ENCODE results near the gene AMBRA1.

Gene AMBRA1

DNA sequence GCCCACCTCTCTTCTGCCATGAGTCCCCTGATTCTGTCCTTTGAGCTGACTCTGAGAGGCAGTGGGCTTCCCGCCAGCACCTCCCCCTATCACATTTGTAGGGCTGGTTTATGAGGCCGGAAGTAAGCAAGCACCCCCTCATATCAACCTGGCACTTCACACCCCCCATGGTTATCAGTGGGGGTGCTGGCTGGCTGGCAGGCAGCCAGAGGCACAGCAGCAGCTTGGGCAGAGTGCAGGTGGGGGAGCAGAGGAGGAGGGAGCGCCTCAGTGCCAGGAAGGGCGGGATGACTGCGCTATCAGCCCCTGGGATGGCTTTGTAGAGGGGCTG lies 179.4 kb downstream of the AMBRA1 start:
- Mint-ChIP-seq H3K27ac (no peak overlapping the region), H3K36me3 (peaks cover 12% of the 10 kb centered on the region), H3K27me3 (no peaks in the 10 kb centered on the region), H3K4me1 (peaks cover 23% of the 10 kb centered on the region), H3K4me3 (no peak overlapping the region), H3K9me3 (no peaks in the 10 kb centered on the region)

DNA sequence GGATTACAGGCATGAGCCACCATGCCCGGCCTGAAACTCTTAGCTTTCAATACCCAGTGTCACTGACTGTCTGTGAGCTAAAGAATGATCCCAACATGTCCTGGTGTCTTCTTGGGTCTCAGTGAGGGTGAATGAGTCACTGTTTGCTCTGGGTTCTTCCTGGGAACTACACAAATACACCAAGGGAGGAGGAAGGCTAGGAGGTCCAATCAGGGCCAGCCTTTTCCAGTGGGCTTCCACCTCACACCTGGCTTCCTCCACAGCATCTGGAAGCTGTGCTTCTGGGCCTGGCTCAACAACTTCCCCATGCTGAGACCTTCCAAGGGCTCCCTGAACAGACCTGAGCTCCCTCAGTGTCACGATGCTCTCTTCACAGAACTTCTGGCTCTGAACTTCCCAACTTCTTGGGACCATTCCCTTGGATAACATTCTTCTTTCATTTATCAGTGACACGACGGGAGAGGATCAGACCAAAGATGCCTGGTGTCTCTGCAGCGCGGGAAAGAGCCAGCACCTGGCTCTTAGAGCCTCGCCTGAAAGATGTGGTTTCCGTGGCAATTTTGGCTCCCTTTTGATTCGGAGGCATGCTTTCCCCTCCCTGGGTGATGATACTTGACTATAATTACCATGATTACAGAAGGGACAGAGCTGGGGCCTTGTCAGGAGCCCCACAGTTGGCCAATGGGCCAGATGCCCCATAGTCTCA lies 179.9 kb downstream of the AMBRA1 start:
- Mint-ChIP-seq H3K9me3 (no peaks in the 10 kb centered on the region), H3K27ac (no peak overlapping the region), H3K36me3 (peaks cover 12% of the 10 kb centered on the region), H3K27me3 (no peaks in the 10 kb centered on the region), H3K4me3 (no peak overlapping the region), H3K4me1 (peaks cover 23% of the 10 kb centered on the region)

DNA sequence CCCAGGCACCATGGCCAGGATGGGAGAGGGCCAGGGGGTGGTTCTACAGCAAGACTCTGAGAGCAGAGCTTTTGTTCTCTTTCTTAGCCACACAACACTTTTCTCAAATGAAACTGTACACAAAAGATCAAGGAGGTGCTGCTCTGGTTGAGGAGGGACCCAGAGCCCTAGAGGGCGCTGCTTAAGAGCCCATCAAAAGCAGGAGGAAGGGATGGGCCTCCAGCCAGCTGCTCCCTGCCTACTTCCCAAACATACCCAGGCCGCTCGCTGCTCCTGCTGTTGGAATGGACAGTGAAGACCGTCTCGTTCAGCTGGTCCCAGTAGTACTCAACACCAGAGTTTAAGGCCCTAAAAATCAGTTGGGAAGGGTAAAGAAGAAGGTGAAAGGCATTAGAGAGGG lies 183.8 kb downstream of the AMBRA1 start:
- Mint-ChIP-seq H3K36me3 (peaks cover 15% of the 10 kb centered on the region), H3K4me1 (peaks cover 12% of the 10 kb centered on the region), H3K4me3 (no peak overlapping the region), H3K9me3 (no peaks in the 10 kb centered on the region), H3K27me3 (no peaks in the 10 kb centered on the region), H3K27ac (no peak overlapping the region)

DNA sequence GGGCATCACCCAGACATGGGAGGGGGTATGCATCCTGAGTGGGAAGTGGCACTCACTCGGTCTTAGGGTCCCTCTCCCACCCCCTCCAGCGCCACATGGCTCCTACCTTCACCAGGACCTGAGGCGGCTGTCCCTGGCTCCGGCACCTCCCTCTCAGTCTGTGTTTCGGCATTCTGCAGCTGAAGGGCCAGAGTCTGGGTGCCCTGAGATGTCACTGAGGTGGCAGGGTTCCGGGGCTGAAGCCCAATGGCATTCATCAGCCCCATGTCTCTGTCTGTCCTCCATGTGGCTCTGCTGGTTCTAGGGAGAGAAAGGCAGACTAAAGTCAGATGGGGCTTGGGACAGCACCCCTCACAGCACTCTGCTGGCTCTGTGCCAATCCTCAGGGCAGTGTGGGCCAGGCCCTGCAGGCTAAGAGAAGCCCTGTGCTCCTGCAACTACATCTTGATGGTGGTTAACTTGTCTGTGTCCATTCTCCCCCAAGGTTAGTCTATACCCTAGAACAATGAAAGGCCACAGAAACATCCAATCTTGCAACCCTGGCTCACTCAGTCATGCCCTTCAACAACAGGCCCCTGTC lies 185.3 kb downstream of the AMBRA1 start:
- H3K4me1 Mint-ChIP-seq: no peaks in the 10 kb centered on the region

DNA sequence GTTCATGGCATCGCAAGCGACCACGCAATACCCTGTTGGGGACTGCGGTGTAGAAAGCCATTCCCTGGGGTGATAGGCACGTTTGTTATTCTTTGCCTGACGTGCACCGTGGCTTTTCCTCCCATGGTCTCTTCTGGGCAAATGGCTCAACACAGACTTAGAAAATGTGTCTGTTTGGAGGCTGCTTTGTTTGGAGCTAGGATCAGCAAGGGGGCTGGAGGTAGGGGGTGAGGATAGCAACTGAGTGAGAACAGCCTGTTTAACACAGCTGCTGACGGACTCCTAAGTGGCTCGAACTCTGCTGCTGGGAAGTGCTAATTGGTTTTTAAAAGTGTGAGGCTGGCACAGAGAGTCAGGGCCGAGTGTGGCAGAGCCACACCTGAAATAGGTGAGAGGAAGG lies 186.2 kb downstream of the AMBRA1 start:
- Mint-ChIP-seq H3K27me3 (no peaks in the 10 kb centered on the region), H3K9me3 (no peaks in the 10 kb centered on the region), H3K4me3 (no peak overlapping the region), H3K36me3 (peaks cover 17% of the 10 kb centered on the region), H3K4me1 (no peaks in the 10 kb centered on the region), H3K27ac (no peak overlapping the region)

More for the DNA sequence above, 185.3 kb downstream of the AMBRA1 start:
- no peaks in the 10 kb centered on the region for H3K27me3 Mint-ChIP-seq
- no peak overlapping the region for H3K27ac Mint-ChIP-seq
- peaks cover 15% of the 10 kb centered on the region for H3K36me3 Mint-ChIP-seq
- H3K9me3 Mint-ChIP-seq: no peaks in the 10 kb centered on the region
- H3K4me3 Mint-ChIP-seq: no peak overlapping the region

DNA sequence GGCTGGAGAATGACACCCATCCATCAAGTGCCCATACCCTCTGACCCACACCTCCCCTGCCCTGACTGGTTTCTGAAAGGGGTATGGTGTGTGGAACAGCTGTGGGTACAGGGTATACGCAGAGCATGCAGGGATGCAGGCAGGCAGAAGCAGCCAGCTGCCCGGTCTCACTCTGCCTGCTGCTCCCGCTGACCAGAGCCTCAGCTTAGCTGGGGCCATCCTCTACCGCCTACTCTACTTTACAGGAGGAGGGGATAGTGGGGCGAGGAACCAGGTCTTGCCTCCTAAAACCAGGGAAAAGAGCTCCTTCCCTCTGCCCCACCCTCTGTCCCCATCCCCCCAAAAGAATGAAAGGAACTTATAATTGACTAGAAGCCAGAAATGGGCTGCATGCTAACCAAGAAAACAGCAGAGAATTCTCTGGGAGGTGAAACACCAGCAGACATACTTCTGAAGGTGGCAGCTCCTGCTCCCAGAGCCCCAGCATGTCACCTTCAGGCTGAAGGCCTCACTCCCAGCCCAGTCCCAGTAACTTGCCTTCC lies 189.3 kb downstream of the AMBRA1 start:
- H3K27ac Mint-ChIP-seq: no peak overlapping the region
- H3K27me3 Mint-ChIP-seq: no peaks in the 10 kb centered on the region

DNA sequence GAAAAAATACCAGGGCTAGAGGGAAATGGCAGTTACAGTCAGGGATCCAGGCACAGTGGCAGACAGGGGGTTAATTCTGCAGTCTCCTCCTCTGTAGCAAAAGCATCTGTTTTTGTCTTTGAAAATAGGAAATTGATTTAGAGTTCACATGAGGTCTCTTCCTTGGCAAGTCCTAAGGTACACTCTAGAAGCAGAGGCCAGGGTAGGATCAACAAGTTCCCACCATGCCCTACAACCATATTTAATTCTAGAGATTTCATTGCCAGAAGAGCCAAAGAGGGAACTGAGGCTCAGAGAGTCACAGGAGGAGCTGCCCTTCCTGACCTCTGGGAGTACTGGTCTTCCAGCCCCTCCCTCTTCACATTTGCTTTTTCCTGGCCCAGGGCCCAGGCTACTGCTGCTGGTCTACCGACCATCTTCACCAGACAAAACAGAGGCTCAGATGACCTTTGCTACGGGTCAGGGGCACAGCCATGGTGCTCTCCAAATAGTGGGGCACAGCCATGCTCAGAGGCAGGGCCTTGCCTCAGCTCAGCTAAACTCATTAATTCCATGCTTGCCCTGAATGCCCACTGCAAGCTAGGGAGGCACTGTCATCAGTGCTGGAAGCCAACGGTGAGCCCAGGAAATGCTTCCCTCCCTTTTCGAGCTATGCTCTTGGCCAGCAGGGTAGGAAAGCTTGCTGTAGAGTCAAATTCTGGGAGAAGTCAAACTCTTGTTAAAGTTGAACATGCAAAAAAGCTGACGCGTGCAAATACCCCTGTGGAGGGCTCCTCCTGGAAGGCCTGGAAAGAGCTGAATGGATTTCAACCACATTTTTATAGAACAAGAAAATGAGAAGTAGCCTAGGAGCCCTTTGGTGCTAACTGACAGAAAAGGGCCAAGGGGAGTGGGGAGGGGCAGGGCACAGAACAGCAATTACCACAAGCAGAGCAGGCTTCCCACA lies 190.6 kb downstream of the AMBRA1 start:
- Mint-ChIP-seq H3K36me3 (peaks cover 15% of the 10 kb centered on the region), H3K27me3 (no peaks in the 10 kb centered on the region), H3K4me3 (no peak overlapping the region), H3K9me3 (no peaks in the 10 kb centered on the region), H3K27ac (peak overlapping the region; percentile 62), H3K4me1 (no peaks in the 10 kb centered on the region)

More for the DNA sequence above, 189.3 kb downstream of the AMBRA1 start:
- H3K9me3 Mint-ChIP-seq: no peaks in the 10 kb centered on the region
- H3K4me3 Mint-ChIP-seq: no peak overlapping the region
- no peaks in the 10 kb centered on the region for H3K4me1 Mint-ChIP-seq
- H3K36me3 Mint-ChIP-seq: peaks cover 17% of the 10 kb centered on the region

DNA sequence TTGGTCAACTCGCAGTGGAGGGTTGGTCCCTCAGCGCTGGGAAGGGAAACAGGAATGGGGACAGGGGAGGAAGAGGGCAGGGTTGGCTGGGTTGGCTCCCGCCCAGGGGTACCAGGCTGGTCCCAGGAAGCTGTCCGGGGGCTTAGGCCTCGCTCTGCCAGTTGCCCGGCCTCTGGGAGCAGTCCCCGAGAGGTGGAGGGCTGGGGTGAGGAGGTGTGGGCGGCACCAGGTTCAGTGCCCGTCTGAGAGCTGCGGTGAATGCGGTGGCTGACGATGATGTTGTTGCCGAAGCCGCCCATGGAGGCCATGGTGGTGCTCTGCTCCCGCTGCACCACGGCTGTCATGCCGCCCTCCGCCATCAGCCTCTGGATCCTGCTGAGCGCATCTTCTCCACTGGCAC lies 196.3 kb downstream of the AMBRA1 start:
- H3K4me1 Mint-ChIP-seq: peaks cover 7% of the 10 kb centered on the region
- H3K4me3 Mint-ChIP-seq: no peak overlapping the region
- peaks cover 6% of the 10 kb centered on the region for H3K36me3 Mint-ChIP-seq
- no peaks in the 10 kb centered on the region for H3K9me3 Mint-ChIP-seq
- H3K27me3 Mint-ChIP-seq: peaks cover 6% of the 10 kb centered on the region
- H3K27ac Mint-ChIP-seq: peak overlapping the region; percentile 70

DNA sequence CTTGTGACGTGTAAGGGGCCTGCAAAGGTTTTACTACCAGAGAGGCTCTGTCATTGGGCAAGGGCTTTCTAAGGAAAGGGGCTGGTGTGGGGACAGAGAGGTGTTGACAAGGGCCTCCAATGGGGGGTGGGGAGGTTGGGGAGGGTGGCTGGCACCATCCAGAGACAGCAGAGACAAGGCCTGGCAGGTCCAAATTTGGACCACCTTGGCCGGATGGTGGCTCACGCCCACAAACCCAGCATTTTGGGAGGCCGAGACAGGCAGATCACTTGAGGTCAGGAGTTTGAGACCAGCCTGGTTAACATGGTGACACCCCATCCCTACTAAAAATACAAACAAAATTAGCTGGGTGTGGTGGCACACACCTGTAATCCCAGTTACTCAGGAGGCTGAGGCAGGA lies 200.1 kb downstream of the AMBRA1 start:
- H3K36me3 Mint-ChIP-seq: peaks cover 4% of the 10 kb centered on the region
- no peak overlapping the region for H3K4me3 Mint-ChIP-seq
- peaks cover 14% of the 10 kb centered on the region for H3K27me3 Mint-ChIP-seq
- peaks cover 13% of the 10 kb centered on the region for H3K4me1 Mint-ChIP-seq
- H3K27ac Mint-ChIP-seq: no peak overlapping the region
- no peaks in the 10 kb centered on the region for H3K9me3 Mint-ChIP-seq

DNA sequence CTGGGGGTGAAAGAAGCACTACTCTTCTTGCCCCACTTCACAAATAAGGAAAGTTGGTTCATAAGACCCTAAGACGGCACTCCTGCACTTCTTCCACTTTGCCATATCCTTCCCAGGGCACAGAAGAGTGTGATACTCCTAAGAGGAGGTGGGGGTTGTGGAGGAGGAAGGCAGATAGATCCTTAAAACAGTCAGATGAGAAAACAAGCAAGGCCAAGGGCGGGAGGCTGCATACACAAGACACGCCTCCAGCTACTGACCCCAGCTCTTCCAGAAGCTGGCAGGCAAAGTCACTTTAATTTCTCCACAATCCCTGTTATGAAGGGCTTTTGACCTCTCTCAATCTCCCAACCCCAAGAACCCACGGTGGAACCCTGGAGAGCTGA lies 200.6 kb downstream of the AMBRA1 start:
- Mint-ChIP-seq H3K4me1 (peaks cover 18% of the 10 kb centered on the region), H3K4me3 (peak overlapping the region; percentile 68), H3K27me3 (peaks cover 16% of the 10 kb centered on the region), H3K36me3 (peaks cover 4% of the 10 kb centered on the region), H3K9me3 (no peaks in the 10 kb centered on the region), H3K27ac (no peak overlapping the region)

DNA sequence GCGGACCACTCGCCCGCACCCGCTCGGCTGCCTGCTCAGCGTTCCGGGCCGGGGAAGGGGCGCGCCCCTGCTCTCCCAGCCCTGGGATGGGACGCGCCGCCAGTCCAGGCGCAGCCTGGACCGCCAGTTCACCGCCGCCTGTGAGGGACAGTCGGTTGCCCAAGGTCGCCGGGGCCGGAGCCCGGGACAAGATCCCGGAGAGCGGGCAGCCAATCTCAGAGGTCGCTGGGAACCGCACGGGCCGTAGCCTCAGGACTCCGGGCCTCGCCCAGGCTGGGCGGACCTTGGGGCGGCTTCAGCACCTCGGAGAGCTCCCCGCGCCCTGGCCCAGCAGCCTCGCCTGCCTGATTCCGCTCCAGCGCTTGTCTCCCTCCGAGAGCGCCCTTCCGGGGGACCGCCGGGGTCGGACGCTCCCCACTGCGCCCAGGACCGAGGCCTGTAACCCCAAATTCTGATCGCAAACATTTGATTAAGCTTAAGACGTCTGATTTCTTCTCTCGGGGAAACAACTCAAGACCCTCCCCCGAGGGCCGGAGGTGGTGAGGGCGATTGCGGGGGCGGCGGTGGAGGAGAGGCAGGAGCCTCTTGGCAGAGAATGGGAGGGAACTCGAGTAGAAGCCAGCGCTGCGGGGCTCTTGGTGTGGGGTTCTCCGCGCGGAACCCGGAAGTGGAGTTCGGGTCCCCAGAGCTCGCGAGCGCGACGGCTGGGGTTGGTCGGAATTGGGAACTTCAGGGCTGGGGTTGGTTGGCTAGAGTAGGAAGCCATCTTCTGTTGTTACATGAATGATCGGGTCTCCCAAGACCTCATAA lies 201.2 kb downstream of the AMBRA1 start:
- no peaks in the 10 kb centered on the region for H3K9me3 Mint-ChIP-seq
- H3K4me1 Mint-ChIP-seq: peaks cover 22% of the 10 kb centered on the region
- peaks cover 3% of the 10 kb centered on the region for H3K36me3 Mint-ChIP-seq
- H3K27me3 Mint-ChIP-seq: peaks cover 20% of the 10 kb centered on the region
- peak overlapping the region; percentile 68 for H3K4me3 Mint-ChIP-seq
- peak overlapping the region; percentile 70 for H3K27ac Mint-ChIP-seq

DNA sequence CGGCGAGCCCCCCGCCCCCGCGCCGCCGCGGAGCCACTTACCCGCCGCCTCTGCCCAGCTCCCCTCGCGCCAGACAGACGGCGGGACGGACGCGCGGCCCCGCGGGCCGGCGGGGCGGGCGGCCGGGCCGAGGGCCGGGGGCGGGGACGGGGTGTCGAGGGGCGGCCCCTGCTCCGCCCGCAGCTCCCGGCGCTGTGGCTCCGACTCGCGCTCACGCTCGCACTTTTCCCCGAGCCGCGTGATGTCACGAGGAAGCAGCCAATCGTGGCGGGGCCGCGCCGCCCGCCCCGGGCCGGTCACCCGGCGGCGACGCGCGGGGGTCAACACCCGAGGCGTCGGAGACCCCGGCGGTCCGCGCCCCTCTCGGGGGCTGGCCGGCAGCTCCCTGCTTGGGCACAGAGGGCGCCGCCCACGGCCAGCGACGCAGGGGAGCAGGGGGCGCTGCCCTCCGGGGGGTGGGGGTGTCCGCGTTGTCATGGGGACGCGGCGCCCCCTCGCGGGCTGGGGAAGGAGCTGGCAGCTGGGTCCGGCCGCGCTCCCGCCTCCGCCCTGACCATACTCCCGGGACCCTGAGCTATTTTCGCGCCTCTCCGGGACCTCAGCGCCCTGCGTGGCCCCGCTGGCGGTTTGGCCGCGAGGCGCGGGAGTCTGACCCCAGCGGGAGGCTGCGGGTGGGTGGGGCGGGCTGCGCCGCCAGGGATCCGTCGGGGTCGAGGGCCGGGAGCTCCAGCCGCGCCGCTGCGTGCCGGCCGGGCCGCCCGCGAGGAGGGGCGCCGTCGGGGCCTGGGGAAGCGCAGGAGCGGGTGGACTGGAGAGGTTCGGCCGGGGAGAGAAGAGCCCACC lies 202.0 kb downstream of the AMBRA1 start, which contains the start of gene CHRM4:
CHRM4 (minus strand) TSS at position 199 of the 843 bp plus-strand sequence. CDS start 5,219 bp downstream, outside the sequence.
- H3K4me3 Mint-ChIP-seq: peak within 1 kb of the TSS; percentile 68
- H3K36me3 Mint-ChIP-seq: peaks cover 1% of the 10 kb centered on the region
- peak within 1 kb of the TSS; percentile 70 for H3K27ac Mint-ChIP-seq
- H3K9me3 Mint-ChIP-seq: no peaks in the 10 kb centered on the region
- peaks cover 24% of the 10 kb centered on the region for H3K27me3 Mint-ChIP-seq
- H3K4me1 Mint-ChIP-seq: peaks cover 23% of the 10 kb centered on the region

DNA sequence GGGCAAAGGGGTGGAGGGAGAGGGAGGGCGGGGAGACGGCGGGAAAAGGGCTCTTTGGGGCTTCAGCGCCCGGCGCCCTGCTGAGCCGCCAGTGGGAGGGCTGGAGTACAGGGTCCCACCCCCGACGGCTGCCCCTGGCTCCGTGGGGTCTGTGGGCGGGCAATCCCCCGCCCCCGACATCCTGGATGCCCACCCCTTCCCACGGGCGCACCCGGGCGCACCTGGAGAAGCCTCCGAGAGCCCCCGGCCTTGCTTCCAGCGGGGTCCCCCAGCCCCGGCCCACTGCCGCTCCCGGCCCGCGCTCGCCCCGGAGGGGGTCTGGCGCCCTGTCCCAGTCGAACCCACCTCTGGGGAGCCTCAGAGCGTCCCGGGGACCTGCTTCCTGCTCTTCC lies 202.6 kb downstream of the AMBRA1 start:
- peaks cover 31% of the 10 kb centered on the region for H3K27me3 Mint-ChIP-seq
- H3K4me3 Mint-ChIP-seq: no peak overlapping the region
- H3K9me3 Mint-ChIP-seq: no peaks in the 10 kb centered on the region
- peaks cover 30% of the 10 kb centered on the region for H3K4me1 Mint-ChIP-seq
- peaks cover 1% of the 10 kb centered on the region for H3K36me3 Mint-ChIP-seq
- H3K27ac Mint-ChIP-seq: no peak overlapping the region

Data from activated naive CD4-positive, alpha-beta T cell treated with anti-CD3 and anti-CD28 coated beads, Interleukin-2, amount 50 U/mL, for 24 hours (primary cell).